OCI-LY3 (cell line): ENCODE measurements around the gene ERAL1.

Experiments
- EZH2phosphoT487 ChIP-seq: fragments of 200-600 bp; shearing (Covaris generic); IDR thresholded peaks from 2 replicates; pipeline ENCODE4 v1.6.1; 2018; ENCODE audit warnings: antibody characterized with exemption, mixed run types, low read depth
- TF ChIP-seq, protein P1 (sequence below): fragments of 200-600, 300-600 bp; sonication (generic); IDR thresholded peaks from 2 replicates; pipeline ENCODE4 v1.5.1; 2014; ENCODE audit warnings: antibody characterized with exemption, low read length, low read depth

DNA sequence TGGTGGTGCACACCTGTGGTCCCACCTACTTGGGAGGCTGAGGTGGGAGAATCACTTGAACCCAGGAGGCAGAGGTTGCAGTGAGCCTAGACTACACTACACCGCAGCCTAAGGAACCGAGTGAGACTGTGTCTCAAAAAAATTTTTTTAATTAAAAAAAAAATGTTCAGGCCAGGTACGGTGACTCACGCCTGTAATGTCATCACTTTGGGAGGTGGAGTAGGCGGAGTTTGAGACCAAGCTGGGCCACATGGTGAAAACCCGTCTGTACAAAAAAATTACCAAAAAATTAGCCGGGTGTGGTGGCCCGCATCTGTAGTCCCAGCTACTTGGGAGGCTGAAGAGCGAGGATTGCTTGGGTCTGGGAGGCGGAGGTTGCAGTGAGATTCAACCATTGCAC, 8.6 kb upstream of the ERAL1 start:
- TF ChIP-seq, protein P1, sequence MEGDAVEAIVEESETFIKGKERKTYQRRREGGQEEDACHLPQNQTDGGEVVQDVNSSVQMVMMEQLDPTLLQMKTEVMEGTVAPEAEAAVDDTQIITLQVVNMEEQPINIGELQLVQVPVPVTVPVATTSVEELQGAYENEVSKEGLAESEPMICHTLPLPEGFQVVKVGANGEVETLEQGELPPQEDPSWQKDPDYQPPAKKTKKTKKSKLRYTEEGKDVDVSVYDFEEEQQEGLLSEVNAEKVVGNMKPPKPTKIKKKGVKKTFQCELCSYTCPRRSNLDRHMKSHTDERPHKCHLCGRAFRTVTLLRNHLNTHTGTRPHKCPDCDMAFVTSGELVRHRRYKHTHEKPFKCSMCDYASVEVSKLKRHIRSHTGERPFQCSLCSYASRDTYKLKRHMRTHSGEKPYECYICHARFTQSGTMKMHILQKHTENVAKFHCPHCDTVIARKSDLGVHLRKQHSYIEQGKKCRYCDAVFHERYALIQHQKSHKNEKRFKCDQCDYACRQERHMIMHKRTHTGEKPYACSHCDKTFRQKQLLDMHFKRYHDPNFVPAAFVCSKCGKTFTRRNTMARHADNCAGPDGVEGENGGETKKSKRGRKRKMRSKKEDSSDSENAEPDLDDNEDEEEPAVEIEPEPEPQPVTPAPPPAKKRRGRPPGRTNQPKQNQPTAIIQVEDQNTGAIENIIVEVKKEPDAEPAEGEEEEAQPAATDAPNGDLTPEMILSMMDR, result no peak
- TF ChIP-seq EZH2phosphoT487, result no peak
